Activated naive CD4-positive, alpha-beta T cell (primary cell): ENCODE results near the gene GDAP1L1.

Experiments
- DNase-seq, 4 experiments: peaks; one replicate each; lab custom pipeline; 2025; lab: John Stamatoyannopoulos, UW

GDAP1L1 gene

GRCh38 chr20:44247131-44247571 is at the start of gene GDAP1L1:
TSS of gene GDAP1L1 (plus strand) at chr20:44247308. CDS start at chr20:44247335, 27 bp downstream.
- DNase-seq, result no peak

- DNase-seq, result no peak
Observed at GRCh38 chr20:44198872-44199271, 48.2 kb upstream of the GDAP1L1 start.

- DNase-seq, result no peak
Observed at GRCh38 chr20:44199877-44200276, 47.2 kb upstream of the GDAP1L1 start.

GRCh38 chr20:44200371-44200770 is 46.7 kb upstream of the GDAP1L1 start:
- no peak for DNase-seq

GRCh38 chr20:44200983-44201382 is 46.1 kb upstream of the GDAP1L1 start:
- DNase-seq, result no peak

GRCh38 chr20:44203161-44203560 is 43.9 kb upstream of the GDAP1L1 start:
- DNase-seq, result no peak

GRCh38 chr20:44204156-44204831 is 42.8 kb upstream of the GDAP1L1 start:
- no peak for DNase-seq

- no peak for DNase-seq
Observed at GRCh38 chr20:44204832-44205215, 42.3 kb upstream of the GDAP1L1 start.

GRCh38 chr20:44206132-44206531 is 41.0 kb upstream of the GDAP1L1 start:
- DNase-seq, result no peak

- DNase-seq, result no peak
Observed at GRCh38 chr20:44207126-44207723, 39.9 kb upstream of the GDAP1L1 start.

- DNase-seq, result no peak
Observed at GRCh38 chr20:44208165-44208564, 38.9 kb upstream of the GDAP1L1 start.

- no peak for DNase-seq
Observed at GRCh38 chr20:44208770-44209169, 38.3 kb upstream of the GDAP1L1 start.

- no peak for DNase-seq
Observed at GRCh38 chr20:44209686-44210405, 37.3 kb upstream of the GDAP1L1 start.

GRCh38 chr20:44210406-44211176 is 36.5 kb upstream of the GDAP1L1 start, which contains the start of gene OSER1:
TSS of gene OSER1 (minus strand) at chr20:44210771. CDS start at chr20:44206957, 3,814 bp downstream.
- peak; percentile 94 to 98 (median 96) for DNase-seq

GRCh38 chr20:44211177-44212039 is 35.7 kb upstream of the GDAP1L1 start:
- DNase-seq, result no peak

GRCh38 chr20:44212792-44213191 is 34.3 kb upstream of the GDAP1L1 start:
- no peak for DNase-seq

- DNase-seq, result peak; percentile 18 to 69 (median 42)
Observed at GRCh38 chr20:44215125-44215524, 32.0 kb upstream of the GDAP1L1 start.

GRCh38 chr20:44217342-44218092 is 29.6 kb upstream of the GDAP1L1 start:
- DNase-seq, result peak in 3 of 4 experiments; percentile 20 to 59 (median 52)

- DNase-seq, result peak in 2 of 4 experiments; percentile 22 to 60
Observed at GRCh38 chr20:44218446-44218845, 28.7 kb upstream of the GDAP1L1 start.

- DNase-seq, result no peak
Observed at GRCh38 chr20:44219170-44219730, 27.9 kb upstream of the GDAP1L1 start.
